SJCRH30 (cell line): ENCODE results near the gene ISG15. TPM values are rescaled to one million over a fixed set of nuclear protein-coding genes. Genes with fewer than 3 reads are reported as not detected.
A peak's percentile ranks its signal among the peaks of the same experiment; 100 is the strongest.
"Not testable (repeated sequence)": the region's sequence is repeated elsewhere in the genome, so short reads cannot be mapped to it uniquely, and the experiment has no call there.

Experiments used
- DNase-seq, 2 experiments: peaks; one replicate each; pipeline ENCODE4 v3.0.0-alpha.2; 2015 to 2020
- H3K27ac ChIP-seq: fragments of 250-450 bp; sonication (Bioruptor Pico); 2 replicates; pipeline ENCODE4 v1.5.1; 2020; ENCODE audit warnings: mild to moderate bottlenecking, moderate library complexity
- H3K27me3 ChIP-seq: fragments of 250-450 bp; sonication (Bioruptor Pico); 2 replicates; pipeline ENCODE4 v1.5.1; 2020; ENCODE audit warnings: mild to moderate bottlenecking, moderate library complexity
- H3K36me3 ChIP-seq: fragments of 250-450 bp; sonication (Bioruptor Pico); 2 replicates; pipeline ENCODE4 v1.5.1; 2020; ENCODE audit warnings: mild to moderate bottlenecking, moderate library complexity
- H3K4me1 ChIP-seq: fragments of 250-450 bp; sonication (Bioruptor Pico); 2 replicates; pipeline ENCODE4 v1.5.1; 2020; ENCODE audit warnings: mild to moderate bottlenecking, moderate library complexity
- H3K4me3 ChIP-seq: fragments of 250-450 bp; sonication (Bioruptor Pico); 2 replicates; pipeline ENCODE4 v1.5.1; 2020; ENCODE audit warnings: mild to moderate bottlenecking, moderate library complexity
- H3K9me3 ChIP-seq: fragments of 250-450 bp; sonication (Bioruptor Pico); replicated peaks from 2 replicates; pipeline ENCODE4 v1.5.1; 2020; ENCODE audit warnings: mild to moderate bottlenecking, moderate library complexity
- total RNA-seq: library from RNA; depleted of rRNA; stranded (reverse); fragments of >200 nt; shearing (Covaris generic); gene quantifications from 2 replicates; pipeline ENCODE4 v1.2.3, GENCODE V29; 2014

ISG15 gene
- total RNA-seq, 1 experiment from 2014 or later, result 5.1 TPM

DNA sequence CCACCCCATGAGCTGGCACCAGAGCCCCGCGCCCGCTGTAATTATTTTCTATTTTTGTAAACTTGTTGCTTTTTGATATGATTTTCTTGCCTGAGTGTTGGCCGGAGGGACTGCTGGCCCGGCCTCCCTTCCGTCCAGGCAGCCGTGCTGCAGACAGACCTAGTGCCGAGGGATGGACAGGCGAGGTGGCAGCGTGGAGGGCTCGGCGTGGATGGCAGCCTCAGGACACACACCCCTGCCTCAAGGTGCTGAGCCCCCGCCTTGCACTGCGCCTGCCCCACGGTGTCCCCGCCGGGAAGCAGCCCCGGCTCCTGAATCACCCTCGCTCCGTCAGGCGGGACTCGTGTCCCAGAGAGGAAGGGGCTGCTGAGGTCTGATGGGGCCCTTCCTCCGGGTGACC lies 41.7 kb downstream of the ISG15 start:
- peaks cover 6% of the 10 kb centered on the region; the same call in 1 of the 2 replicates for H3K4me1 ChIP-seq
- no peaks in the 10 kb centered on the region for H3K36me3 ChIP-seq
- no peaks in the 10 kb centered on the region for H3K9me3 ChIP-seq
- no peak for DNase-seq
- H3K4me3 ChIP-seq, result no peak overlapping the region
- peaks cover 20% of the 10 kb centered on the region for H3K27me3 ChIP-seq
- H3K27ac ChIP-seq, result no peak overlapping the region

DNA sequence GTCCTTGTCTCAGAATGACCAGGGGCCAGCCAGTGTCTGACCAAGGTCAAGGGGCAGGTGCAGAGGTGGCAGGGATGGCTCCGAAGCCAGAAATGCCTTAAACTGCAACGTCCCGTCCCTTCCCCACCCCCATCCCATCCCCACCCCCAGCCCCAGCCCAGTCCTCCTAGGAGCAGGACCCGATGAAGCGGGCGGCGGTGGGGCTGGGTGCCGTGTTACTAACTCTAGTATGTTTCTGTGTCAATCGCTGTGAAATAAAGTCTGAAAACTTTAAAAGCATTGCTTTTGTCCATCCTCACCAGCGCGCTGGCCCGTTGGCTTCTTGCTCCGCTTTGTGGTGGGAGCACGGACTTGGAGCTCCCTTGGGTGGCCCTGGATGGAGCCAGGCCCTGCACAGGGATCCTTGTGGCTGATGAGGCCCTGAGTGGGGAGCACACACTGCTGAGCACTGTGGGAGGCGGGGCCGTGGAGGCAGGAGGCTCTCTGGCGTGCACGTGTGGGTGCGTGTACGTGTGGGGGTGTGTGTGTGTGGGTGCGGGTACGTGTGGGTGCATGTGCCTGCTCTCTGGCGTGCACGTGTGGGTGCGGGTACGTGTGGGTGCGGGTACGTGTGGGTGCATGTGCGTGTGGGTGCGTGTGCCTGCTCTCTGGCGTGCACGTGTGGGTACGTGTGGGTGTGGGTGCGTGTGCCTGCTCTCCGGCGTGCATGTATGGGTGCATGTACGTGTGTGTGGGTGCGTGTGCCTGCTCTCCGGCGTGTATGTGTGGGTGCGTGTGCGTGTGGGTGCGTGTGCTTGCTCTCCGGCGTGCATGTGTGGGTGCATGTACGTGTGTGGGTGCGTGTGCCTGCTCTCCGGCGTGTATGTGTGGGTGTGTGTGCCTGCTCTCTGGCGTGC lies 42.8 kb downstream of the ISG15 start:
- no peak overlapping the region for H3K4me3 ChIP-seq
- no peaks in the 10 kb centered on the region for H3K36me3 ChIP-seq
- no peak overlapping the region for H3K27ac ChIP-seq
- H3K9me3 ChIP-seq, result no peaks in the 10 kb centered on the region
- H3K4me1 ChIP-seq, result peaks cover 7% of the 10 kb centered on the region; the same call in 1 of the 2 replicates
- no peak for DNase-seq
- peaks cover 29% of the 10 kb centered on the region for H3K27me3 ChIP-seq

DNA sequence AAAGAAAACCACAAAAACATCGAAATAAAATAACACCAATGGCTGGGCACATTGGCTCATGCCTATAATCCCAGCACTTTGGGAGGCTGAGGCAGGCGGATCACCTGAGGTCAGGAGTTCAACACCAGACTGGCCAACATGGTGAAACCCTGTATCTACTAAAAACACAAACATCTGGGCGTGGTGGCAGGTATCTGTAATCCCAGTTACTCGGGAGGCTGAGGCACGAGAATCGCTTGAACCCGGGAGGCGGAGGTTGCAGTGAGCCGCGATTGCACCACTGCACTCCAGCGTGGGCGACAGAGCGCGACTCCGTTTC lies 44.4 kb downstream of the ISG15 start:
- H3K27me3 ChIP-seq, result peaks cover 41% of the 10 kb centered on the region
- not testable (repeated sequence) for H3K4me3 ChIP-seq, H3K4me1 ChIP-seq, H3K9me3 ChIP-seq, H3K36me3 ChIP-seq, DNase-seq, H3K27ac ChIP-seq

DNA sequence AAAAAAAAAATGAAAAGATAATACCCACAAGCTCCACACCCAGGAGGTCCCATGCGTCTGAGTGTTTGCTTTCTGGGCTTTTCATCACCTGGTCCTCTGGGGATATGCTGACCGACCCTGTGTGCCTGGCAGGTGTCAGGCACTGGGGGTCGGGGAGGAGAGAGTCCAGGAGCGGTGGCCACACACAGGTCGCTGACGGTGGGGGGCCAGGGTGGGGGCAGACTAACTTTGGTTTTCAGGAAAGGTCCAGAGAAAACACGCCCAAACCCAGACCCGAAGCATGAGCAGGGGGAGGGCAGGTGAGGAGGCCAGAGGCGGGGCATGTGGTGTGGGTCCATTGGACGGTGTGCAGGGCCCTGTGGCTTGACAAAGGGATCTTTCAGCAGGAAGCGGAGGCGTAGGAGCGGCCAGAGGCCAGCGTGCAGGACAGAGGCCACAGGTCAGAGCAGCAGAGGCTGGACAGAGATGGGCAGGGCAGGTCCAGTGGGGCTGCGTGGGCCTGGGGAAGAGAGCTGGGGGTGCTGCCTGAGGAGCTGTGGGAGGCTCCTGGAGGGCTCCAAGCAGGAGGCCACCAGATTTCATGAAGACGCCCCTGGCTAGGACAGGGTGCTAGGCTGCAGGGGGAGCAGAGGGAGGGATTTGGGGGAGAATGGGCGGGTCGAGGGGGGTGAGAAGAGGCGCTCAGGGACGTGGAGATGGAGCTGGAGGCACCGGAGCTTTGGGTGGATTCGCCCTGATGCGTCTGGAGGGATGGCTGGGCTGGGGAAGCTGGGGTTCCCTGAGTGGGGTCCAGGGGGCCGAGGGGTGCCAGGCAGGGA lies 45.0 kb downstream of the ISG15 start:
- no peak for DNase-seq
- H3K36me3 ChIP-seq, result no peaks in the 10 kb centered on the region
- no peak overlapping the region for H3K27ac ChIP-seq
- H3K9me3 ChIP-seq, result no peaks in the 10 kb centered on the region
- H3K27me3 ChIP-seq, result peaks cover 47% of the 10 kb centered on the region
- H3K4me3 ChIP-seq, result peak overlapping the region; percentile 61; the same call in 1 of the 2 replicates
- H3K4me1 ChIP-seq, result peaks cover 7% of the 10 kb centered on the region; the same call in 1 of the 2 replicates

DNA sequence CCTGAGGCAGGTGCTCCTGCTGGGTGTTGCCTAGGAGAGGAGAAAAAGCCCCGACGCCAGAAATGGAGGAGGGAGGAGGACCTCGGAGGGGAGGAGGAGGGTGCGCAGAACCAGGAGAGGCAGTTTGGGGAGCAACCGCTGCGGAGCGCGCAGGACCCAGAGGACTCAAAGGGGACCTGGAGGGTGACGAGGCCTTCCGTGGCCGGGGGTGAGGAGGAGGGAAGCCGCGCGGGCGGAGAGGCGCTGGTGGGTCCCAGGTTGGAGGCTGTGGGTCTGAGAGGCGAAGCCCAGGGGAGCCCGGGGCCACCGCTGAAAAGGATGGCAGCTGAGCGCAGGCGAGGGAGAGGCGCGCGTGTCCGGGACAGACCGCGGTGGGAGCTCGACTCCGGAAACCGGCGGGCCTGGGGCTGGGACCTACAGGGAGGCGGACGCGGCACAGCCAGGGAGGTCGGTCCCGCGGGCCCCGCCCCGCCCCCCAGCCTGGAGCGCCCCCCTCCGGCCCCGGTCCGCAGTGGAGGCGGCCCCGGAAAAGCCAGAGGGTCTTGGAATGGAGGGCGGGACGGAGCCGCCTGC lies 45.7 kb downstream of the ISG15 start:
- Histone ChIP-seq H3K27ac (no peak overlapping the region), H3K36me3 (no peaks in the 10 kb centered on the region), H3K4me1 (peaks cover 11% of the 10 kb centered on the region; the same call in 1 of the 2 replicates), H3K4me3 (peak overlapping the region; percentile 61), H3K9me3 (no peaks in the 10 kb centered on the region), H3K27me3 (peaks cover 51% of the 10 kb centered on the region)
- DNase-seq, result peak; percentile 68 to 71

DNA sequence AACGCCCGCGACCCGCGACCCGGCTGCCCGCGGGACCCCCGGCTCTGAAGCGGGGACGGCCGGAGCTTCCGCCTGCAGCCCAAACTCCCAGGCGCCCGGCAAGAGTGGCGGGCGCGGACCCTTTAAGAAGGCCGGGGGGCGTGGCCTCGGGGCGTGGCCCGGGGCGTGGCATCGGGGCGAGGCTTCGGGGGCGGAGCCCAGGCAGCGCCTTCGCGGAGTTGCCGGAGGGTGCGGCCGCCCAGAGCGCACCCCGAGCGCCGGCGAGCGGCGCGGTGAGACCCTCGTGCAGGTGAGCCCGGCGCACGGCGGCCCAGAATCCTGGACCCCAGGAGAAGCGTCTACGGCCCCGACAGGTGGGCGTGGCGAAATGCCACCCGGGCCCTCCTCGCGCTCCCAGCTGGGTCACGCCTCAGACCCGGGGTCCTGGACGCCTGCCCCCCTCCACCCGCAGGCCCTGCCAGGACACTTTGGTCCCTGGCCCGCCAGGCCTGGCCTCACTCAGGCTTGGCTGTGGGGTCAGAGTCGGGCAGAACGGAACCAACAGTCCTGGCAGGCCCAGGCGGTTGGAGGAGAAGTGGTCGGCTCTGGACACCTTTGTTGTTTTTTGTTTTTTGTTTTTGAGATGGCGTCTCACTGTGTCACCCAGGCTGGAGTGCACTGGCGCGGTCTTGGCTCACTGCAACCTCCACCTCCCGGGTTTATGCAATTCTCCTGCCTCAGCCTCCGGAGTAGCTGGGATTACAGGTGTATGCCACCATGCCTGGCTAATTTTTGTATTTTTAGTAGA lies 46.4 kb downstream of the ISG15 start:
- DNase-seq, result peak; percentile 88 to 90
- no peak overlapping the region for H3K27ac ChIP-seq
- peak overlapping the region; percentile 61 for H3K4me3 ChIP-seq
- H3K4me1 ChIP-seq, result peaks cover 16% of the 10 kb centered on the region; the same call in 1 of the 2 replicates
- no peaks in the 10 kb centered on the region for H3K9me3 ChIP-seq
- H3K36me3 ChIP-seq, result no peaks in the 10 kb centered on the region
- peaks cover 56% of the 10 kb centered on the region for H3K27me3 ChIP-seq

DNA sequence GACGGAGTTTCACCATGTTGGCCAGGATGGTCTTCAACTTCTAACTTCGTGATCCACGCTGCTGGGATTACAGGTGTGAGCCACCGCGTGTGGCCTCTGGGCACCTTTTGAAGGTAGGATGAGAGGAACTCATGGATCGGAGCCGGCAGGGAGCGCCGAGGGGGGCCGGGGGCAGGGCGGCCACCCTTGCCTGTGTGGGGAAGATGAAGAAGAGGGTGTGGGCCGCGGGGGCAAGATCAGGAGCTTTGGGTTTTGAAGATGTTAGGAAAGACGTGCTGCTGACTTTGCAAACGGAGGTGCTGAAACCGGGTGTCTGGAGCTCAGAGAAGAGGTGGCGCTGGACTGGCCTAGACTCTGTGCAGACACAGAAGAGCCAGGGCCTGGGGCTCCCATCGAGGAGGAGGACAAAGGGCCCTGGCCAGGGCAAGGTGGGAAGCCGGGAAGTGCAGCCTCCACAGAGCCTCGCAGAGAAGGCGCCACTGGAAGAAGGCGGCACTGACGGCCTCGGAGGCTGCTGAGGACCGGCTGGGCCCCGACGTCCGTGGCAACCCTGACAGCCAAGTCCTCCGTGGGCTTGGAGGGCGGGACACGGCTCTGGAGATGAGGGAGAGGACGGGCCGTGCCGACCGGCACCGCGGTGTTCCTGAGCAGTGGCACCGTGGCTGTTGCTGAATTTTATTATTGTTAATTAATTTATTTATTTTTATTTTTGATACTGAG lies 47.1 kb downstream of the ISG15 start:
- Histone ChIP-seq H3K4me1 (peaks cover 16% of the 10 kb centered on the region; the same call in 1 of the 2 replicates), H3K27ac (no peak overlapping the region), H3K4me3 (no peak overlapping the region), H3K9me3 (no peaks in the 10 kb centered on the region), H3K27me3 (peaks cover 58% of the 10 kb centered on the region), H3K36me3 (no peaks in the 10 kb centered on the region)
- no peak for DNase-seq

DNA sequence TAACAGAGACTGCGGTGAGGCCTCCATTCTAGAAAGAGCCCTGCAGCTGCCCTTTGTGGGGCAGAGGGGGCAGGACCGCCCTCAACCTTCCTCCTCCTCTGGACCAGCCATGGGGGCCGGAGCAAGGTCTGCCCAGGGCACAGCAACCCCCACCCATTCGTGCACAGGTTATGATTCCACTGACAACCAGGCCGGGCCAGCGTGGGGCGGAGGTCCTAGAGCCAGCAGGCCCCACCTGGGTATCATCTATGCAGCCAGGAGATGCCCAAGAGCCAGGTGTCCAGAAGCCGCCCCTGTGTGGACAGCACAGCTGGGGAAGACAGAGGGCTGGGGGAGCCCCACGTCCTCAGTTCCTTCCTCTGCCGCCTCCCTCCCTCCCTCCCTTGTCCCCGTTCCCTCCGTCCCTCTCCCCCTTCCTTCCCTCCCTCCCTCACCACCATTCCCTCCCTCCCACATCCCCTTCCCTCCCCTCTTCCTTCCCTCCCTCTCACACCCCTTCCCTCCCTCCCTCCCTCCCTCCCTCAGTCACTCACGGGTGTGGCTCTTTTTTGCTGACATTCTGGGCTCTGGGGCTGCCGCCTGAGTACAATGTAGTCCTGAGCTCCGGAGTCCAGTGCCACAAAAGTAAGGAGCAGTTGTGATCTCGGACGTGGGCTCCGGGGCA lies 48.5 kb downstream of the ISG15 start:
- DNase-seq, result no peak
- H3K27ac ChIP-seq, result no peak overlapping the region
- H3K4me1 ChIP-seq, result peaks cover 16% of the 10 kb centered on the region; the same call in 1 of the 2 replicates
- H3K36me3 ChIP-seq, result no peaks in the 10 kb centered on the region
- H3K27me3 ChIP-seq, result peaks cover 64% of the 10 kb centered on the region
- H3K4me3 ChIP-seq, result no peak overlapping the region
- no peaks in the 10 kb centered on the region for H3K9me3 ChIP-seq

DNA sequence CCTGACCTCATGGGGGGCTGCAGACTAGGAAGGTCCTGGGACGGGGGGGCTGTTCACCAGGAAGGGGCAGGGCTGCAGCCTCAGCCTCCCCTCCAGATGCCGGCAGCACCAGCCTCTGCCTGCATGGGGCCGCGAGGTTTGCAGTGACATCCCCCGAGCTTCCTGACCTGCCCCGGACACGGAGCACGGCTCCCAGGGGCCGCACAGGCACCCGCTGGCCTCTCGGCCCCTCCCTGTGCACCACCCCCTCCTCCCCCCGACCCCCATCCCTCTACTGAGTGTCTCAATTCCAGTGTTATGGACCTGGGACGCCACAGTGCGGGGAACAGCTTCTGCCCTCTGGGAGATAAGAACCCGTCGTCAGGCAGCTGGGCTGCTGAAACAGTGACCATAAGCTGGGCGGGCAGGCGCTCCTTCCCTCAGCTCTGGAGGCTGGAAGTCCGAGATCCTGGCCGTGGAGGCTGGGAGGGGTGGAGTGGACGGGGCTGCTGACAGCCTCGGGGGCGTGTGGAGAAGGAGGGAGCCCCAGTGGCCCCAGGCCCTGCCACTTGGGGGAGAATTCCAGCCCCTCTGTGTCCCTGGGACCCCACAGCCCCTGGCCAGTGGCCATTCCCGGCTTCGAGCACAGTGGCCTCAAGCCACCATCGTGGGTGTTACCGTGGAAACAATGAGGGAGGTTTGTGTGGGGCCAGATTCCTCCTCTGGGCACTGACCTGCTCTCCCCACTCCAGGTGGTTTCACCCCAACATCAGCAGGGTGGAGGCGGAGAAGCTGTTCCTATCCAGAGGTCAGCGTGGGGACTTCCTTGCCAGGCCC lies 49.3 kb downstream of the ISG15 start:
- no peaks in the 10 kb centered on the region for H3K36me3 ChIP-seq
- no peak overlapping the region for H3K27ac ChIP-seq
- peaks cover 16% of the 10 kb centered on the region; the same call in 1 of the 2 replicates for H3K4me1 ChIP-seq
- peaks cover 61% of the 10 kb centered on the region for H3K27me3 ChIP-seq
- no peaks in the 10 kb centered on the region for H3K9me3 ChIP-seq
- DNase-seq, result peak in 1 of 2 experiments; percentile 28
- H3K4me3 ChIP-seq, result no peak overlapping the region

DNA sequence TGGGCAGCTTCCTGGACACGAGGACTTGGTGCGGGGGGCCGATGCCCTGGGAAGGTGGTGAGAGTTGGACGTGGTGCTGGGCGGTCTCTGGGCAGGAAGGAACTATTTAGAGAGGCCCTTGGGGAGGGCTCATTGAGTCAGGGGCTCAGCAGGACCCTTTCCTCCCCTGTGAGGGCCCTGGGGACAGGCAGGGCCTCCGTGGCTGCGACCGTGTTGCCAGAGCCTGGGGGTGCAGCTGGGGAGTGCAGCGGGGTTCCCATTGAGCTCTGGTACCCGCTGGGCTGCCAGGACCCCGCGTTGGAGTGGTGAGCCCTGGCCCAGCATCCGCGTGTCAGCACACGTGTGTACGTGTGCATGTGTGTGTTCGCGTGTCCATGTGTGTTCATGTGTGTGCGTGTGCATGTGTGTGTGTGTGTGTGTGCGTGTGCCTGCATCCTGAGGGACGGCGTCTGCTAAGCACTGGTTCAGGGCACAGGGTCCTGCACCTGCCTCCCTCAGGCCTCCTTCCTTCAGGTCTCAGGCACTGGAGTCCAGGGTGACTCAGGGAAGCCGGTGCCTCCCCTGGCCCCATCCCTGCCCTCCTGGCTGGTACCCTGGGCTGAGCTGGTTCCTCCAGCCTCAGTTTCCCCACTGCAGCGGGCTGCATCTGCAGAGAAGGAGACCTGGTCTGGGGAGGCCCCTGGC lies 50.1 kb downstream of the ISG15 start:
- Histone ChIP-seq H3K27me3 (peaks cover 53% of the 10 kb centered on the region), H3K36me3 (no peaks in the 10 kb centered on the region), H3K4me3 (no peak overlapping the region), H3K4me1 (peaks cover 16% of the 10 kb centered on the region; the same call in 1 of the 2 replicates), H3K9me3 (no peaks in the 10 kb centered on the region), H3K27ac (no peak overlapping the region)
- DNase-seq, result no peak
